Esophagus muscularis mucosa (tissue), 4 donors: Measurements from ENCODE around the gene MROH2B.

ENCODE experiments used
- EP300 ChIP-seq: sonication (generic); formaldehyde crosslinking; IDR thresholded peaks from one replicate; pipeline ENCODE4 v1.6.1; 2017; ENCODE audit warnings: antibody characterized with exemption
- POLR2A ChIP-seq: fragments of 450-650 bp; IDR thresholded peaks from one replicate; pipeline ENCODE4 v1.6.1; 2017; ENCODE audit warnings: antibody characterized with exemption, moderate library complexity, mild to moderate bottlenecking, low read depth
- POLR2AphosphoS5 ChIP-seq, 2 donors: sonication (generic); formaldehyde crosslinking; IDR thresholded peaks; one replicate each; pipeline ENCODE4 v1.6.1; 2017; ENCODE audit warnings: antibody characterized with exemption in 2 of 2
- TF ChIP-seq, protein P1 (sequence below), 3 experiments: fragments of 200-600 bp in 2 of 3; fragments of 450-650 bp in 1 of 3; sonication (generic) in 2 of 3; IDR thresholded peaks; one replicate each; pipeline ENCODE4 v1.5.1; 2017 to 2019; ENCODE audit warnings: antibody characterized with exemption in 3 of 3, mild to moderate bottlenecking in 2 of 3, moderate library complexity in 1 of 3

DNA sequence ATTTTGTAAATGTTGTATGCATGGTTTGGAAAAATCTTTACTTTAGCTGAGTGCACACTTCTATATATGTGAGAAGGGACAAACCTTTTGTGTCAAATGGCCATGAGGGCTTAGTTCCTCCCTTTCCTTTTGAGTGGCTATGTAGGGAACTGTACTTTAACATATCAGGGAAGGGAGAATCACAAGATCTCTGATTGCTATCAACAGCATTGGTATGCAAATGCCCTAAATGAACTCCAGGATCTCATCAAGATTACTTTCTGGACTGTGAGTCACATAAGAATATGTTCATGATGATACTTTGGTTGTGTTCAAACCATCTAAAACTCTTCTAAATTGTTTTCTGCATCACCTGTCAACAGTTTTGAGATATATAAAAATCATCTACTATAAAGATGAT lies 31.2 kb upstream of the MROH2B start:
- no peak for TF ChIP-seq POLR2A
- TF ChIP-seq, protein P1, sequence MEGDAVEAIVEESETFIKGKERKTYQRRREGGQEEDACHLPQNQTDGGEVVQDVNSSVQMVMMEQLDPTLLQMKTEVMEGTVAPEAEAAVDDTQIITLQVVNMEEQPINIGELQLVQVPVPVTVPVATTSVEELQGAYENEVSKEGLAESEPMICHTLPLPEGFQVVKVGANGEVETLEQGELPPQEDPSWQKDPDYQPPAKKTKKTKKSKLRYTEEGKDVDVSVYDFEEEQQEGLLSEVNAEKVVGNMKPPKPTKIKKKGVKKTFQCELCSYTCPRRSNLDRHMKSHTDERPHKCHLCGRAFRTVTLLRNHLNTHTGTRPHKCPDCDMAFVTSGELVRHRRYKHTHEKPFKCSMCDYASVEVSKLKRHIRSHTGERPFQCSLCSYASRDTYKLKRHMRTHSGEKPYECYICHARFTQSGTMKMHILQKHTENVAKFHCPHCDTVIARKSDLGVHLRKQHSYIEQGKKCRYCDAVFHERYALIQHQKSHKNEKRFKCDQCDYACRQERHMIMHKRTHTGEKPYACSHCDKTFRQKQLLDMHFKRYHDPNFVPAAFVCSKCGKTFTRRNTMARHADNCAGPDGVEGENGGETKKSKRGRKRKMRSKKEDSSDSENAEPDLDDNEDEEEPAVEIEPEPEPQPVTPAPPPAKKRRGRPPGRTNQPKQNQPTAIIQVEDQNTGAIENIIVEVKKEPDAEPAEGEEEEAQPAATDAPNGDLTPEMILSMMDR (IDR thresholded peaks at IDR 0.05): no peak
- TF ChIP-seq POLR2AphosphoS5 (IDR thresholded peaks at IDR 0.05): no peak
- no peak for TF ChIP-seq EP300
